ENCODE data around the gene YWHAB. TPM values are rescaled to one million over a fixed set of nuclear protein-coding genes. Genes with fewer than 3 reads are reported as not detected.
A peak's percentile ranks its signal among the peaks of the same experiment; 100 is the strongest.

YWHAB gene
- total and polyA plus RNA-seq, 10 of the 15 experiments (the other 5 are each of a cell fraction or from before 2014, with no cell fraction given), result 63.5 to 323 (median 144) TPM

GRCh38 chr20:44955270-44955669 is 69.8 kb downstream of the YWHAB start (continued):
- TF ChIP-seq, protein P1, sequence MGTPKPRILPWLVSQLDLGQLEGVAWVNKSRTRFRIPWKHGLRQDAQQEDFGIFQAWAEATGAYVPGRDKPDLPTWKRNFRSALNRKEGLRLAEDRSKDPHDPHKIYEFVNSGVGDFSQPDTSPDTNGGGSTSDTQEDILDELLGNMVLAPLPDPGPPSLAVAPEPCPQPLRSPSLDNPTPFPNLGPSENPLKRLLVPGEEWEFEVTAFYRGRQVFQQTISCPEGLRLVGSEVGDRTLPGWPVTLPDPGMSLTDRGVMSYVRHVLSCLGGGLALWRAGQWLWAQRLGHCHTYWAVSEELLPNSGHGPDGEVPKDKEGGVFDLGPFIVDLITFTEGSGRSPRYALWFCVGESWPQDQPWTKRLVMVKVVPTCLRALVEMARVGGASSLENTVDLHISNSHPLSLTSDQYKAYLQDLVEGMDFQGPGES (IDR thresholded peaks at IDR 0.05), result no peak
- TF ChIP-seq HCFC1 (IDR thresholded peaks at IDR 0.05; ENCODE audit: low read length) (no peak), EP300 (IDR thresholded peaks at IDR 0.05; ENCODE audit: borderline replicate concordance in 1 of 2, control insufficient read depth in 1 of 2, low read depth in 2 of 2, low read length in 2 of 2) (0 out of 4 replicates have a peak, but pooled peaks of 1 of the 2 experiments have one; percentile 46), ZNF687 (IDR thresholded peaks at IDR 0.05) (peak; percentile 27; the same call in 1 of the 2 replicates), ZNF207 (IDR thresholded peaks at IDR 0.05; ENCODE audit: borderline replicate concordance) (no peak), MXI1 (IDR thresholded peaks at IDR 0.05; ENCODE audit: low read depth, low read length) (no peak), PML (IDR thresholded peaks at IDR 0.05; ENCODE audit: low read length) (no peak), CHD2 (IDR thresholded peaks at IDR 0.05; ENCODE audit: borderline replicate concordance, low read depth, low read length) (no peak), NBN (IDR thresholded peaks at IDR 0.05) (no peak), IRF4 (IDR thresholded peaks at IDR 0.05; ENCODE audit: low read depth, low read length) (no peak), NFXL1 (IDR thresholded peaks at IDR 0.05; ENCODE audit: borderline replicate concordance) (no peak), NFYA (IDR thresholded peaks at IDR 0.05; ENCODE audit: borderline replicate concordance, low read depth, low read length) (no peak), JUND (IDR thresholded peaks at IDR 0.05; ENCODE audit: low read depth, low read length) (no peak), NR2C1 (IDR thresholded peaks at IDR 0.05) (no peak), CBX5 (IDR thresholded peaks at IDR 0.05; ENCODE audit: low read depth) (no peak), WRNIP1 (IDR thresholded peaks at IDR 0.05; ENCODE audit: borderline replicate concordance, low read depth, low read length) (no peak), MYB (IDR thresholded peaks at IDR 0.05; ENCODE audit: borderline replicate concordance, low read depth, low read length) (no peak), MTA3 (IDR thresholded peaks at IDR 0.05; ENCODE audit: borderline replicate concordance, low read length) (no peak), ZZZ3 (IDR thresholded peaks at IDR 0.05; ENCODE audit: control insufficient read depth, insufficient read length, low read depth) (no peak)
- TF ChIP-seq, protein P2, sequence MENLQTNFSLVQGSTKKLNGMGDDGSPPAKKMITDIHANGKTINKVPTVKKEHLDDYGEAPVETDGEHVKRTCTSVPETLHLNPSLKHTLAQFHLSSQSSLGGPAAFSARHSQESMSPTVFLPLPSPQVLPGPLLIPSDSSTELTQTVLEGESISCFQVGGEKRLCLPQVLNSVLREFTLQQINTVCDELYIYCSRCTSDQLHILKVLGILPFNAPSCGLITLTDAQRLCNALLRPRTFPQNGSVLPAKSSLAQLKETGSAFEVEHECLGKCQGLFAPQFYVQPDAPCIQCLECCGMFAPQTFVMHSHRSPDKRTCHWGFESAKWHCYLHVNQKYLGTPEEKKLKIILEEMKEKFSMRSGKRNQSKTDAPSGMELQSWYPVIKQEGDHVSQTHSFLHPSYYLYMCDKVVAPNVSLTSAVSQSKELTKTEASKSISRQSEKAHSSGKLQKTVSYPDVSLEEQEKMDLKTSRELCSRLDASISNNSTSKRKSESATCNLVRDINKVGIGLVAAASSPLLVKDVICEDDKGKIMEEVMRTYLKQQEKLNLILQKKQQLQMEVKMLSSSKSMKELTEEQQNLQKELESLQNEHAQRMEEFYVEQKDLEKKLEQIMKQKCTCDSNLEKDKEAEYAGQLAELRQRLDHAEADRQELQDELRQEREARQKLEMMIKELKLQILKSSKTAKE (IDR thresholded peaks at IDR 0.05; ENCODE audit: low read depth, poor library complexity, severe bottlenecking), result no peak
- TF ChIP-seq, protein P3, sequence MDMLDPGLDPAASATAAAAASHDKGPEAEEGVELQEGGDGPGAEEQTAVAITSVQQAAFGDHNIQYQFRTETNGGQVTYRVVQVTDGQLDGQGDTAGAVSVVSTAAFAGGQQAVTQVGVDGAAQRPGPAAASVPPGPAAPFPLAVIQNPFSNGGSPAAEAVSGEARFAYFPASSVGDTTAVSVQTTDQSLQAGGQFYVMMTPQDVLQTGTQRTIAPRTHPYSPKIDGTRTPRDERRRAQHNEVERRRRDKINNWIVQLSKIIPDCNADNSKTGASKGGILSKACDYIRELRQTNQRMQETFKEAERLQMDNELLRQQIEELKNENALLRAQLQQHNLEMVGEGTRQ (IDR thresholded peaks at IDR 0.05; ENCODE audit: borderline replicate concordance, low read depth, low read length), result no peak
- TF ChIP-seq, protein P4, sequence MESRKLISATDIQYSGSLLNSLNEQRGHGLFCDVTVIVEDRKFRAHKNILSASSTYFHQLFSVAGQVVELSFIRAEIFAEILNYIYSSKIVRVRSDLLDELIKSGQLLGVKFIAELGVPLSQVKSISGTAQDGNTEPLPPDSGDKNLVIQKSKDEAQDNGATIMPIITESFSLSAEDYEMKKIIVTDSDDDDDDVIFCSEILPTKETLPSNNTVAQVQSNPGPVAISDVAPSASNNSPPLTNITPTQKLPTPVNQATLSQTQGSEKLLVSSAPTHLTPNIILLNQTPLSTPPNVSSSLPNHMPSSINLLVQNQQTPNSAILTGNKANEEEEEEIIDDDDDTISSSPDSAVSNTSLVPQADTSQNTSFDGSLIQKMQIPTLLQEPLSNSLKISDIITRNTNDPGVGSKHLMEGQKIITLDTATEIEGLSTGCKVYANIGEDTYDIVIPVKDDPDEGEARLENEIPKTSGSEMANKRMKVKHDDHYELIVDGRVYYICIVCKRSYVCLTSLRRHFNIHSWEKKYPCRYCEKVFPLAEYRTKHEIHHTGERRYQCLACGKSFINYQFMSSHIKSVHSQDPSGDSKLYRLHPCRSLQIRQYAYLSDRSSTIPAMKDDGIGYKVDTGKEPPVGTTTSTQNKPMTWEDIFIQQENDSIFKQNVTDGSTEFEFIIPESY (IDR thresholded peaks at IDR 0.05), result no peak
